Sigmoid colon (tissue), 7 donors: ENCODE results near the gene GTF2A1L. TPM values are rescaled to one million over a fixed set of nuclear protein-coding genes. Genes with fewer than 3 reads are reported as not detected.
"Not testable (repeated sequence)": the region's sequence is repeated elsewhere in the genome, so short reads cannot be mapped to it uniquely, and the experiment has no call there.

Experiments used
- DNase-seq: peaks from one replicate; pipeline ENCODE4 v3.0.0-alpha.2; 2019
- H3K27ac ChIP-seq, 4 donors: fragments of 200-600 bp; sonication (generic); one replicate each; pipeline ENCODE4 v1.5.1; 2016 to 2019; ENCODE audit warnings: mild to moderate bottlenecking in 1 of 4
- H3K27me3 ChIP-seq, 3 donors: fragments of 200-600 bp; sonication (generic); one replicate each; pipeline ENCODE4 v1.5.1; 2019; ENCODE audit warnings: mild to moderate bottlenecking in 1 of 3
- H3K36me3 ChIP-seq, 4 donors: fragments of 200-600 bp; sonication (generic); one replicate each; pipeline ENCODE4 v1.5.1; 2016 to 2019
- H3K4me1 ChIP-seq, 4 donors: fragments of 200-600 bp; sonication (generic); one replicate each; pipeline ENCODE4 v1.5.1; 2017 to 2019
- H3K4me3 ChIP-seq, 4 donors: fragments of 200-600 bp; sonication (generic); one replicate each; pipeline ENCODE4 v1.5.1; 2017 to 2019; ENCODE audit warnings: mild to moderate bottlenecking in 2 of 4, moderate library complexity in 1 of 4
- H3K9me3 ChIP-seq, 4 donors: fragments of 200-600 bp in 3 of 4; sonication (generic) in 3 of 4; one replicate each; pipeline versions ENCODE4 v1.5.1 to v1.6.1; 2013 to 2019
- EP300 ChIP-seq, 4 donors: sonication (generic); formaldehyde crosslinking; IDR thresholded peaks; one replicate each; pipeline ENCODE4 v1.6.1; 2017; ENCODE audit warnings: antibody characterized with exemption in 4 of 4
- POLR2A ChIP-seq, 2 donors: fragments of 450-650 bp; IDR thresholded peaks; one replicate each; pipeline ENCODE4 v1.6.1; 2016; ENCODE audit warnings: antibody characterized with exemption in 2 of 2, mild to moderate bottlenecking in 2 of 2, moderate library complexity in 2 of 2
- POLR2AphosphoS5 ChIP-seq, 4 donors: sonication (generic); formaldehyde crosslinking; IDR thresholded peaks; one replicate each; pipeline ENCODE4 v1.6.1; 2017; ENCODE audit warnings: antibody characterized with exemption in 4 of 4
- WGBS, 2 donors: extraction: QIAGEN DNeasy Blood & Tissue Kit; methylation state at CpG; one replicate each; pipeline ENCODE4 v1.1.7; 2013; 5-methylcytosine and 5-hydroxymethylcytosine counted together
- intact Hi-C: fragments of 100-400 bp; cut with DNase I; formaldehyde crosslinking; loops from one replicate; pipeline ENCODE4 v1.15.1; 2023
- polyA plus RNA-seq, 3 donors: library from polyadenylated mRNA; stranded (reverse); fragments of 200-250 nt; gene quantifications; one replicate each; pipeline ENCODE4 v1.2.3, GENCODE V29; 2013
- total RNA-seq, 4 donors: library from RNA; depleted of rRNA; stranded (reverse); fragments of >200 nt; gene quantifications; one replicate each; pipeline ENCODE4 v1.1.0, GENCODE V29; 2016
- TF ChIP-seq, protein P1 (sequence below), 4 experiments: fragments of 450-650 bp in 3 of 4; fragments of 200-600 bp in 1 of 4; IDR thresholded peaks; one replicate each; pipeline ENCODE4 v1.5.1; 2016 to 2019; ENCODE audit warnings: antibody characterized with exemption in 4 of 4, mild to moderate bottlenecking in 3 of 4, moderate library complexity in 2 of 4
- donor health status: healthy with polysubstance abuse.
- donor health status: Bipolar disorder and iron deficiency.
- donor health status: healthy.

The GTF2A1L gene
- total and polyA plus RNA-seq, 7 donors: 0.66 to 105 (median 26.2) TPM; not detected in 1

DNA sequence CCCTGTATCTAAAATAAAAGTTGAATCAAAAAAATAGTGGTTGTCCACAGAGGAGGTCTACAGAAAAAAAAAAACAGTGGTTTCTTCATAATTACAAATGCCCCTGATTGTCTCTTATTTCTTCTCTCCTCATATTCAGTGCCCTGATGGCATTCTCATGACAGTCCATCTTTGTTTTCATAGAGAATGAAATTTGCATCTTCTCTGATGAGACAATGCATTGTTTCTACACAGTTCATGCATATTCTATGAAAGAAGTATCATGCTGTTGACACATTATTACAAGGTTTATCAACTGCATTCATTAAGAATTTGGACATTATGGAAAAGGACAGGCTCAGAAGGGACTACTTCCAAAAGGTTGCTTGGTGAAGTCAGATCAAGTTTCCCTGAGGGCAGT is 78.3 kb downstream of the GTF2A1L start:
- intact Hi-C loops: no loop called here
- no peaks in the 10 kb centered on the region for H3K4me1 ChIP-seq
- H3K4me3 ChIP-seq: no peak overlapping the region
- no peak for TF ChIP-seq POLR2A (IDR thresholded peaks at IDR 0.05)
- no peak for TF ChIP-seq EP300 (IDR thresholded peaks at IDR 0.05)
- no peak for TF ChIP-seq POLR2AphosphoS5 (IDR thresholded peaks at IDR 0.05)
- TF ChIP-seq, protein P1, sequence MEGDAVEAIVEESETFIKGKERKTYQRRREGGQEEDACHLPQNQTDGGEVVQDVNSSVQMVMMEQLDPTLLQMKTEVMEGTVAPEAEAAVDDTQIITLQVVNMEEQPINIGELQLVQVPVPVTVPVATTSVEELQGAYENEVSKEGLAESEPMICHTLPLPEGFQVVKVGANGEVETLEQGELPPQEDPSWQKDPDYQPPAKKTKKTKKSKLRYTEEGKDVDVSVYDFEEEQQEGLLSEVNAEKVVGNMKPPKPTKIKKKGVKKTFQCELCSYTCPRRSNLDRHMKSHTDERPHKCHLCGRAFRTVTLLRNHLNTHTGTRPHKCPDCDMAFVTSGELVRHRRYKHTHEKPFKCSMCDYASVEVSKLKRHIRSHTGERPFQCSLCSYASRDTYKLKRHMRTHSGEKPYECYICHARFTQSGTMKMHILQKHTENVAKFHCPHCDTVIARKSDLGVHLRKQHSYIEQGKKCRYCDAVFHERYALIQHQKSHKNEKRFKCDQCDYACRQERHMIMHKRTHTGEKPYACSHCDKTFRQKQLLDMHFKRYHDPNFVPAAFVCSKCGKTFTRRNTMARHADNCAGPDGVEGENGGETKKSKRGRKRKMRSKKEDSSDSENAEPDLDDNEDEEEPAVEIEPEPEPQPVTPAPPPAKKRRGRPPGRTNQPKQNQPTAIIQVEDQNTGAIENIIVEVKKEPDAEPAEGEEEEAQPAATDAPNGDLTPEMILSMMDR (IDR thresholded peaks at IDR 0.05): no peak
- H3K36me3 ChIP-seq: no peaks in the 10 kb centered on the region
- DNase-seq: no peak
- no peak overlapping the region for H3K27ac ChIP-seq
- H3K9me3 ChIP-seq: peaks cover 0 to 3% (median 0%) of the 10 kb centered on the region in 4 donors
- H3K27me3 ChIP-seq: no peaks in the 10 kb centered on the region

DNA sequence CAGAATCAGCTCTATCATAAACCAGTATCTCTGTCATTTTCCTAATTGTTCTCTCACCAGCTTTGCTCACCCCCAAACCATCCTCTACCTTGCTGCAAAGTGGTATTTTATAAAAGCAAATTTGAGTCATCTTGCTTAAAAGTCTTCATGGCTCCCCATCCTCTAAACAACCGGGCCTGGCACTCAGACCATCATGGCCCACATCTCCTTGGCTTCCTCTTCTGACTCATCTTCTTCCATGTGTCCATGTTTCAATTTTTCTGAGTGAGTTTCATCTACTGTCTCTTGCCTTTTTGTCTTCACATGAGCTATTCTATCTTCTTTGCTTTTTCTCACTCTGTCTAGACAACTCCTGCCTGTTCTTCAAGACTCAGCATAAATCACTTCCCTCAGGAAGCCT is 79.2 kb downstream of the GTF2A1L start:
- no peaks in the 10 kb centered on the region for H3K4me1 ChIP-seq
- no peak overlapping the region for H3K4me3 ChIP-seq
- DNase-seq: no peak
- H3K27me3 ChIP-seq: no peaks in the 10 kb centered on the region
- TF ChIP-seq POLR2AphosphoS5 (IDR thresholded peaks at IDR 0.05) (no peak), EP300 (IDR thresholded peaks at IDR 0.05) (no peak), POLR2A (IDR thresholded peaks at IDR 0.05) (no peak)
- TF ChIP-seq, protein P1 (IDR thresholded peaks at IDR 0.05): no peak
- 80% methylated on average over 1 of the region's 1 CpG for WGBS, 2 donors
- intact Hi-C loops: no loop called here
- peaks cover 0 to 3% (median 0%) of the 10 kb centered on the region in 4 donors for H3K9me3 ChIP-seq
- H3K27ac ChIP-seq: no peak overlapping the region
- no peaks in the 10 kb centered on the region for H3K36me3 ChIP-seq

DNA sequence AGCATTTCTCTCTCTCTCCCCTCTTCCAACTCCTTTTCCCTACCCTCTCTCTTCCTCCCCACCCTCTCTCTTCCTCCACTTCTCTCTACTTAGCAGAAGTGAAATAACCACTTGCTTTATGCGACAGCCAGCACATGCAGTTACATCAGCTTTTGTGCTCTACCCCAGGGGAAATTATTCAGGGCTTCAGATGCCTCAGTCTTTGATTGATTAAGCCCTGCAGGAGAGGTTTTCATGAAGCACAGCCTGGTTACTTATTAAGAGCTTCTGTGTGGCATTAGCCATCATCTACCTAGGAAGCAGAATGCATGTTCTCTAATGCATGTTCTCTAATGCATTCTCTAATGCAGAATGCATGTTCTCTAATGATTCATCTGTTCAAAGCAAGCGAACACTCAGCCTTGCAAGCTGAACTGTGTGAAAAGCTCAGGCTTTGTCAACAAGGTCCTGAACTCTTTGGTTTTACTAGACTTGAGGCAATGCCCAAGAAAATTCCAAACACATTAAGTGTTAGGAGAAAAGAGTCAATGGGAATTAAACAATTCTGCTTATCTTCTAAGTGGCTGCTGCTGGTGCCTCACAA is 81.8 kb downstream of the GTF2A1L start:
- peaks cover 0 to 3% (median 0%) of the 10 kb centered on the region in 4 donors for H3K9me3 ChIP-seq
- intact Hi-C loops: no loop called here
- no peaks in the 10 kb centered on the region for H3K4me1 ChIP-seq
- H3K36me3 ChIP-seq: no peaks in the 10 kb centered on the region
- no peak for TF ChIP-seq POLR2A (IDR thresholded peaks at IDR 0.05)
- TF ChIP-seq, protein P1 (IDR thresholded peaks at IDR 0.05): no peak
- no peak for TF ChIP-seq POLR2AphosphoS5 (IDR thresholded peaks at IDR 0.05)
- H3K27ac ChIP-seq: no peak overlapping the region
- no peak for DNase-seq
- WGBS, 2 donors: 64% methylated on average over 2 of the region's 2 CpGs
- H3K27me3 ChIP-seq: no peaks in the 10 kb centered on the region
- no peak overlapping the region for H3K4me3 ChIP-seq

DNA sequence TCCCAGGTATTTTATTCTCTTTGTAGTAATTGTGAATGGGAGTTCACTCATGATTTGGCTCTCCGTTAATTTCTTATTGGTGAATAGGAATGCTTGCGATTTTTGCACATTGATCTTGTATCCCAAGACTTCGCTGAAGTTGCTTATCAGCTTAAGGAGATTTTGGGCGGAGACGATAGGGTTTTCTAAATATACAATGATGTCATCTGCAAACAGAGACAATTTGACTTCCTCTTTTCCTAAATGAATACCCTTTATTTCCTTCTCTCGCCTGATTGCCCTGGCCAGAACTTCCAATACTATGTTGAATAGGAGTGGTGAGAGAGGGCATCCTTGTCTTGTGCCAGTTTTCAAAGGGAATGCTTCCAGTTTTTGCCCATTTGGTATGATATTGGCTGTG is 86.0 kb downstream of the GTF2A1L start:
- H3K36me3 ChIP-seq, intact Hi-C loops, H3K4me3 ChIP-seq, H3K4me1 ChIP-seq, H3K9me3 ChIP-seq, H3K27ac ChIP-seq, H3K27me3 ChIP-seq, DNase-seq: not testable (repeated sequence)
- 73 to 91% methylated on average over 6 of the region's 6 CpGs for WGBS, 2 donors

DNA sequence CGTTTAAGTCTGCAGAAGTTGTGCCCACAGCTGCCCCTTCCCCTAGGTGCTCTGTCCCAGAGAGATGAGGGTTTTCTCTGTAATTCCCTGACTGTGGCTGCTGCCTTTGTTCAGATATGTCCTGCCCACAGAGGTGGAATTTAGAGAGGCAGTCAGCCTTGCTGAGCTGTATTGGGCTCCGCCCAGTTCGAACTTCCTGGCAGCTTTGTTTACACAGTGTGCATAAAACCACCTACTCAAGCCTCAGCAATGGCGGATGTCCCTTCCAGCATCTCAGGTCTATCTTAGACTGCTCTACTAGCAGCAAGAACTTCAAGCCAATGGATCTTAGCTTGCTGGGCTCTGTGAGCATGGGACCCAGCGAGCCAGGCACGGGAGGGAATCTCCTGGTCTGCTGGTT is 89.8 kb downstream of the GTF2A1L start:
- no peaks in the 10 kb centered on the region for H3K9me3 ChIP-seq
- intact Hi-C loops: no loop called here
- DNase-seq: no peak
- H3K27ac ChIP-seq: no peak overlapping the region
- H3K27me3 ChIP-seq: no peaks in the 10 kb centered on the region
- H3K36me3 ChIP-seq: no peaks in the 10 kb centered on the region
- WGBS, 2 donors: 45 to 72% methylated on average over 6 of the region's 6 CpGs
- H3K4me3 ChIP-seq: no peak overlapping the region
- H3K4me1 ChIP-seq: no peaks in the 10 kb centered on the region
- TF ChIP-seq POLR2A (IDR thresholded peaks at IDR 0.05) (no peak), POLR2AphosphoS5 (IDR thresholded peaks at IDR 0.05) (no peak), EP300 (IDR thresholded peaks at IDR 0.05) (no peak)
- TF ChIP-seq, protein P1 (IDR thresholded peaks at IDR 0.05): no peak
